ENCODE measurements around the gene ENTPD8.

GRCh38 chr9:137411260-137411644 lies 29.9 kb downstream of the ENTPD8 start:
- no peak for TF ChIP-seq POLR2AphosphoS5 (IDR thresholded peaks at IDR 0.05; ENCODE audit: low read depth, low read length)
- no peak for TF ChIP-seq POLR2A (IDR thresholded peaks at IDR 0.05; ENCODE audit: low read depth, low read length)

All from GM12892 (cell line).